ENCODE measurements around the gene LRIT1. TPM values are rescaled to one million over a fixed set of nuclear protein-coding genes. Genes with fewer than 3 reads are reported as not detected.

The LRIT1 gene
- polyA plus RNA-seq, 2 of the 4 experiments (the other 2 are of a cell fraction) = not detected

DNA sequence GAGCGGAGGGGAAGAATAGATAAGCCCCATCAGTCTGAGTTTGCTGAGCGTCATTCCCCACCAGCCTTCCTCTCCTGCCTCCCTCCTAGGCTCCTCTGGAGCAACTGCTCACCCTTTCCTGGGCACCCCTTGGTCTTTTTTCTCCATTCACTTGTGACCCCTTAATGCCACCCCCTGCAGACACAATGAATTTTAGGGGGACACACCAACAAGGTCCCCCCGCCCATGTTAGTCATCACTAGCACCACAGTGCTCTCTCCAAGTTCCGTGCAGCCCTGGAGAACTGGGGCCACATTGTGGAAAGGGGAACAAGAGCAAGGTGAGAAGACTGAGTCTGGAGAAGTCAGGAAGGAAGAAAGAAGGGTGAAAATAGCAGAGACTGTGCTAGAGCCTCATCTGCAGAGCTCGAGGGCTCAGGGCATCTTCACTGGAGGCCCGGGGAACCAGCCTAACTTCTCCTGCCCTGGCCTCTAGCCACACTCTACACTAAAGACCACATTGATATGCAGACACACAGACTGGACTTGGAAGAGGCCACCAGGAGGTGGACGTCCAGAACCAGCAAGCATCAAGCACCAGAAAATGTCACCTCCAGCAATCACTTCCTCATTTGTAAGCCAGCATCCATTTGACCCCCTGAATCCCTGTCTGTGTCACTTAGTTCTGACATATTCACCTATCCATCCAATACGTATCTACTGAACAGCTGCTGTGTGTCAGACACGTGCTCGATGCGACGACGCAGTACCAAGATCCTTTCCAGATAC, 21.0 kb upstream of the LRIT1 start:
- 57% methylated on average over 12 of the region's 13 CpGs for WGBS (ENCODE audit: missing lambda C conversion rate)

DNA sequence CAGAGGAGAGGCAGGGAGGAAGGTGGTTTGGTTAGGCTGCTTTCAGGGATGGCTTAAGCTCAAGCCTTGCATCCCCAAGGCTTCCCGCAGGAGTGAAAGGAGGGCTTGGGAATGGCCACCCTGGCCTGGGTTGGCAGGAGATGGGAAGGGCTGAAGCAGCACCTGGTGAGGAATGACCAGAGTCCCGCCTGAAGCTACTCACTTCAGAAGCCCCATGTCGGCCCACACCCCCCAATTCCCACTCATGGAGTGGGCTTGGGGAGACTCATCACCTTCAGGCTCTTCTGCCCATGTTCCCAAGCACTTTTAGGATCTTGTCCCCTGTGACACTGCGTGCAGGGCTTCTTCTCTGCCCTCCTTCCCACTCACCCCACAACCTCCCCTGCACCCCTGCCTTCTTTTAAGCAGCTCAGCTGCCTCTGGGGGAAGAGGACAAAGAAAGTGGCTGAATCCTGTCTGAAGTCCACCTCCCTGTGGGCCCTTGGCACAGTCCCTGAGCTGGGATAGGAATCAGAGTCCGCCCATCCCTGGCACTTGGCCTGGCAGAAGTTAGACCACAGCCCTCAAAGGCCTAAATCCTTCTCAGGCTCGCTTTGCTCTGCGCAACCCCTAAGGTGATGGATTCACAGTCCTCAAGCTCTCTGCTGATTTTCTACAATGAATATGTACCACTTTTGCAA, 20.0 kb upstream of the LRIT1 start:
- no peak overlapping the region for H3K4me3 ChIP-seq
- TF ChIP-seq, protein P1, sequence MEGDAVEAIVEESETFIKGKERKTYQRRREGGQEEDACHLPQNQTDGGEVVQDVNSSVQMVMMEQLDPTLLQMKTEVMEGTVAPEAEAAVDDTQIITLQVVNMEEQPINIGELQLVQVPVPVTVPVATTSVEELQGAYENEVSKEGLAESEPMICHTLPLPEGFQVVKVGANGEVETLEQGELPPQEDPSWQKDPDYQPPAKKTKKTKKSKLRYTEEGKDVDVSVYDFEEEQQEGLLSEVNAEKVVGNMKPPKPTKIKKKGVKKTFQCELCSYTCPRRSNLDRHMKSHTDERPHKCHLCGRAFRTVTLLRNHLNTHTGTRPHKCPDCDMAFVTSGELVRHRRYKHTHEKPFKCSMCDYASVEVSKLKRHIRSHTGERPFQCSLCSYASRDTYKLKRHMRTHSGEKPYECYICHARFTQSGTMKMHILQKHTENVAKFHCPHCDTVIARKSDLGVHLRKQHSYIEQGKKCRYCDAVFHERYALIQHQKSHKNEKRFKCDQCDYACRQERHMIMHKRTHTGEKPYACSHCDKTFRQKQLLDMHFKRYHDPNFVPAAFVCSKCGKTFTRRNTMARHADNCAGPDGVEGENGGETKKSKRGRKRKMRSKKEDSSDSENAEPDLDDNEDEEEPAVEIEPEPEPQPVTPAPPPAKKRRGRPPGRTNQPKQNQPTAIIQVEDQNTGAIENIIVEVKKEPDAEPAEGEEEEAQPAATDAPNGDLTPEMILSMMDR (IDR thresholded peaks at IDR 0.05) = no peak
- TF ChIP-seq ZC3H11A (IDR thresholded peaks at IDR 0.05) (no peak), HEYL (CRISPR knock-in tag; IDR thresholded peaks at IDR 0.05) (no peak), RNF2 (IDR thresholded peaks at IDR 0.05; ENCODE audit: borderline replicate concordance, low read depth) (no peak), MAZ (IDR thresholded peaks at IDR 0.05; ENCODE audit: borderline replicate concordance, low read depth, low read length) (no peak), RCOR1 (IDR thresholded peaks at IDR 0.05; ENCODE audit: low read depth, low read length) (no peak), FOXS1 (CRISPR knock-in tag; IDR thresholded peaks at IDR 0.05) (no peak), POLR2AphosphoS2 (conservative IDR thresholded peaks at IDR 0.05; ENCODE audit: low read length) (no peak), RARB (CRISPR knock-in tag; IDR thresholded peaks at IDR 0.05) (no peak), PHF8 (IDR thresholded peaks at IDR 0.05; ENCODE audit: borderline replicate concordance, low read depth) (no peak), HOXA7 (CRISPR knock-in tag; IDR thresholded peaks at IDR 0.05) (no peak), TFCP2L1 (CRISPR knock-in tag; IDR thresholded peaks at IDR 0.05) (no peak), SMC3 (IDR thresholded peaks at IDR 0.05) (no peak), ZNF302 (CRISPR knock-in tag; IDR thresholded peaks at IDR 0.05) (no peak), JUNB (IDR thresholded peaks at IDR 0.05) (no peak)
- TF ChIP-seq, protein P2, sequence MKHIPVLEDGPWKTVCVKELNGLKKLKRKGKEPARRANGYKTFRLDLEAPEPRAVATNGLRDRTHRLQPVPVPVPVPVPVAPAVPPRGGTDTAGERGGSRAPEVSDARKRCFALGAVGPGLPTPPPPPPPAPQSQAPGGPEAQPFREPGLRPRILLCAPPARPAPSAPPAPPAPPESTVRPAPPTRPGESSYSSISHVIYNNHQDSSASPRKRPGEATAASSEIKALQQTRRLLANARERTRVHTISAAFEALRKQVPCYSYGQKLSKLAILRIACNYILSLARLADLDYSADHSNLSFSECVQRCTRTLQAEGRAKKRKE (CRISPR knock-in tag; IDR thresholded peaks at IDR 0.05; ENCODE audit: low read depth) = no peak
- TF ChIP-seq, protein P3, sequence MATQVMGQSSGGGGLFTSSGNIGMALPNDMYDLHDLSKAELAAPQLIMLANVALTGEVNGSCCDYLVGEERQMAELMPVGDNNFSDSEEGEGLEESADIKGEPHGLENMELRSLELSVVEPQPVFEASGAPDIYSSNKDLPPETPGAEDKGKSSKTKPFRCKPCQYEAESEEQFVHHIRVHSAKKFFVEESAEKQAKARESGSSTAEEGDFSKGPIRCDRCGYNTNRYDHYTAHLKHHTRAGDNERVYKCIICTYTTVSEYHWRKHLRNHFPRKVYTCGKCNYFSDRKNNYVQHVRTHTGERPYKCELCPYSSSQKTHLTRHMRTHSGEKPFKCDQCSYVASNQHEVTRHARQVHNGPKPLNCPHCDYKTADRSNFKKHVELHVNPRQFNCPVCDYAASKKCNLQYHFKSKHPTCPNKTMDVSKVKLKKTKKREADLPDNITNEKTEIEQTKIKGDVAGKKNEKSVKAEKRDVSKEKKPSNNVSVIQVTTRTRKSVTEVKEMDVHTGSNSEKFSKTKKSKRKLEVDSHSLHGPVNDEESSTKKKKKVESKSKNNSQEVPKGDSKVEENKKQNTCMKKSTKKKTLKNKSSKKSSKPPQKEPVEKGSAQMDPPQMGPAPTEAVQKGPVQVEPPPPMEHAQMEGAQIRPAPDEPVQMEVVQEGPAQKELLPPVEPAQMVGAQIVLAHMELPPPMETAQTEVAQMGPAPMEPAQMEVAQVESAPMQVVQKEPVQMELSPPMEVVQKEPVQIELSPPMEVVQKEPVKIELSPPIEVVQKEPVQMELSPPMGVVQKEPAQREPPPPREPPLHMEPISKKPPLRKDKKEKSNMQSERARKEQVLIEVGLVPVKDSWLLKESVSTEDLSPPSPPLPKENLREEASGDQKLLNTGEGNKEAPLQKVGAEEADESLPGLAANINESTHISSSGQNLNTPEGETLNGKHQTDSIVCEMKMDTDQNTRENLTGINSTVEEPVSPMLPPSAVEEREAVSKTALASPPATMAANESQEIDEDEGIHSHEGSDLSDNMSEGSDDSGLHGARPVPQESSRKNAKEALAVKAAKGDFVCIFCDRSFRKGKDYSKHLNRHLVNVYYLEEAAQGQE (IDR thresholded peaks at IDR 0.05) = no peak
- WGBS (ENCODE audit: missing lambda C conversion rate) = 56% methylated on average over 7 of the region's 7 CpGs
- H3K4me1 ChIP-seq = 0 out of 3 replicates have a peak, but pooled peaks cover 4% of the 10 kb centered on the region
- no peaks in the 10 kb centered on the region for H3K9me3 ChIP-seq
- DNase-seq (ENCODE audit: low read depth in 1 of 2, low spot score in 1 of 2) = no peak
- ChIA-PET CTCF (interaction anchor here (0.9 to 15.3 kb wide), 2 partner anchors 77 to 278 kb away, joined by 3 to 341 read pairs; no protein-coding TSS in a partner anchor), POLR2A (no interaction called here)
- no peak overlapping the region for H3K27ac ChIP-seq
- H3K4me2 ChIP-seq = no peak overlapping the region
- FAIRE-seq = no peak
- no peak for ATAC-seq

More for the DNA sequence above, 21.0 kb upstream of the LRIT1 start:
- ChIA-PET POLR2A (no interaction called here), CTCF (interaction anchor here (0.6 to 15.3 kb wide), 6 partner anchors 8 to 277 kb away, joined by 3 to 341 read pairs (median 3); no protein-coding TSS in a partner anchor)
- Histone ChIP-seq H3K4me2 (no peak overlapping the region), H3K9me3 (no peaks in the 10 kb centered on the region), H3K4me1 (no peaks in the 10 kb centered on the region), H3K27ac (no peak overlapping the region), H3K4me3 (no peak overlapping the region)
- ATAC-seq = no peak
- no peak for TF ChIP-seq HEYL (CRISPR knock-in tag; IDR thresholded peaks at IDR 0.05)
- TF ChIP-seq CBX2 (IDR thresholded peaks at IDR 0.05; ENCODE audit: borderline replicate concordance, low read depth) = no peak
- TF ChIP-seq CHD4 (IDR thresholded peaks at IDR 0.05; ENCODE audit: borderline replicate concordance) = no peak
- no peak for TF ChIP-seq JUN (IDR thresholded peaks at IDR 0.05)
- TF ChIP-seq POLR2AphosphoS2 (conservative IDR thresholded peaks at IDR 0.05; ENCODE audit: low read length) = no peak
- TF ChIP-seq CEBPB (IDR thresholded peaks at IDR 0.05) = no peak
- no peak for TF ChIP-seq NFE2L2 (conservative IDR thresholded peaks at IDR 0.05; ENCODE audit: low read length)
- FAIRE-seq = no peak
- DNase-seq (ENCODE audit: low read depth in 1 of 2, low spot score in 1 of 2) = no peak

Data from A549 (cell line).